ENCODE measurements around the gene MTOR. TPM values are rescaled to one million over a fixed set of nuclear protein-coding genes. Genes with fewer than 3 reads are reported as not detected.

MTOR gene
- total RNA-seq, 2 experiments from 2014 or later: 55.9 to 57.5 TPM

Other genes starting within 250 kb of the MTOR start
- gene TARDBP, start 249.9 kb downstream of the MTOR start, total RNA-seq: 100 to 1,000 TPM; 175 to 178 TPM
- under 1 TPM in 1 of 2 experiments, not detected in 1; 0.21 TPM for gene MASP2, start 215.3 kb downstream of the MTOR start, total RNA-seq
- gene SRM, start 202.5 kb downstream of the MTOR start, total RNA-seq: 100 to 1,000 TPM; 146 to 154 TPM
- gene EXOSC10, start 162.7 kb downstream of the MTOR start, total RNA-seq: 10 to 100 TPM; 86.1 to 89.8 TPM
- not detected for gene ANGPTL7, start 73.2 kb downstream of the MTOR start, total RNA-seq
- 10 to 100 TPM; 30.8 to 33.7 TPM for gene UBIAD1, start 10.6 kb upstream of the MTOR start, total RNA-seq
- under 1 TPM; 0.42 to 0.55 TPM for gene DISP3, start 216.6 kb upstream of the MTOR start, total RNA-seq

Data from activated CD8-positive, alpha-beta T cell treated with anti-CD3 and anti-CD28 coated beads, Interleukin-2, amount 10 ng/mL, durations not matched to agents 7 days and 5 days (primary cell).